NCI-H2029 treated with DMSO at 0.1 percent for 48 hours (cell line): ENCODE measurements around the gene C14orf93.
"Not testable (repeated sequence)": the region's sequence is repeated elsewhere in the genome, so short reads cannot be mapped to it uniquely, and the experiment has no call there.

Experiments used
- DNase-seq: peaks from one replicate; lab custom pipeline; 2025; lab: John Stamatoyannopoulos, UW

C14orf93 gene

DNA sequence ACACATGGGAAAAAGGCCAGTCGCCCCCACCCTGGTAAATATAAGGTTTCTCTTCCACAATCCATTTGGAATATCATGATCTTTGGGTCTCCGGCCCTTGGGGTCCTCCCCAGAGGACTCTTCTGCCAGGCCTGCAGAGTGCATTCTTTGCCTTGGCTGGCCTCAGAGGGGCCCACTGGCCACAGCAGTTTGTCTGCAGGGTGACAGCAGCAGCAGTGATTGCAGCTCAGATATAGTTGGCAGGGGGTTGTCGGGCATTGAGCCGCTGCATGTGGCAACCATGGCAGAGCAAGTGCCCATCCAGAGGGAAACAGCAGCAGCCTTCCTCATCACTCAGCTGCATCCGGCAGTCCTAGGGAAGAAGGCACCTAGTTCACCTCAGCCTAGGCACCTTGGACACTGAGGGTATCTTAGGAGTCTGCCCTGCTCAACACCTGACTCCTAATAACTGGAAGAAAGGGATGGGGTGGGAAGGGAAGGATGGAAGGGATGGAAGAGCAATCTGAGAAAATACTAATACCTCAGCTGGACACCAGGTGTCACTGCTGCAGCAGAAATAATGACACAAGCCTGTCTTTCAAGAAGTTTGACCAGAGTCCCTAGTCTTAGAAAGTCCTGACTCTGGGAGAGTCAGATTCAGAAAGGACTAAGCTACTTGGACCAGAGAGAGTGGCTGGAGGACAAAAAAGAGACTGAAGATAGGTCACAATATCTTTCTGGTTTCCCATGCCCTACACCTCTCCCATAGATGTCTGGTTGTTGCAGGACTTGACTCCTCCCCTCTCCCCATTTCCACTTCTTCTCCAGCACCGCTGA lies 36.5 kb downstream of the C14orf93 start:
- peak; percentile 90 for DNase-seq

DNA sequence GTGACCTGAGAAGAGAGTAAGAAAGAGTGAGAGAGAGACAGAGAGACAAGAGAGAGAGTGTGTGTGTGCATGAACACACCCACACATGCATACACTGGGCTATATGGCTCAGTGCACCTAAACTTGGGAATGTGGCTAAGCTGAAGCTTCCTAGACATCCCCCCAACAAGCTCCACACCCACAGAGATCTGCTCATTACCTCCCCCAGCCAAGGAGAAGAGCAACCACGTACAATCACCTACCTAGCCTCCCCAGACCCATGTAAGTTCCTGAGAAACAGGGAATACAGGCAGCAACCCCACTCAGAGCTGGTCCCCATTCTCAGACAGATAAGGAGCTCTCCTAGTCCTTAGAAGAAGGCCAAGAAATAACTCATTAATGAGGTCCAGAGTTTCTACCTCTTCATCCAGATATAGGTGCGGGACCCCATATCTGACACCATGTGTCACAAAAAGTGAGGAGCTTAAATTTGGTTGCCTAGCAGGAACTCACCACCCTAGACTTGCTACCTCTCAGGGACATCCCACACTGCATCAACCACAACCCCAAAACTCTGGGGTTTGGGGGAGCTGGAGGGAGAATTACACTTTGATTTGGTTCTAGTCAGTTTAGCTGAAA lies 37.5 kb downstream of the C14orf93 start:
- no peak for DNase-seq

DNA sequence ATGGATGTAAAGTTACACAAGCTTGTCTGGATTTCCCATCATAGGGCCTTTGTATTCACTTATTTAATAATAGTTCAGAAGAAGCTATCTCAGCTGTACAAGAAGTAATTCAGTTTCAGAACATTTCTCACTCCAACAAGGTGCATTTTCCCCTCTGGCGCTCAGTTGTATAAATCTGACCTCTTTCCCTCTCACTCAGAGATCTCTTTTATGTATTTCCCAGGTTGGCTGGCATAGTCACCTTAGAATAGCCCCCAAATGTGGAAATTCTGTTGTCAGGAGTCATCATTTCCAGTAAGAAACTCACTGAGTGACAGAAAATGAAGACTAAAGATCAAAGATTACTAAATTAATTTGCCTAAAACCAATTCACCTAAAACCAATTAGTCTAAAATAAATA lies 38.8 kb downstream of the C14orf93 start:
- no peak for DNase-seq

DNA sequence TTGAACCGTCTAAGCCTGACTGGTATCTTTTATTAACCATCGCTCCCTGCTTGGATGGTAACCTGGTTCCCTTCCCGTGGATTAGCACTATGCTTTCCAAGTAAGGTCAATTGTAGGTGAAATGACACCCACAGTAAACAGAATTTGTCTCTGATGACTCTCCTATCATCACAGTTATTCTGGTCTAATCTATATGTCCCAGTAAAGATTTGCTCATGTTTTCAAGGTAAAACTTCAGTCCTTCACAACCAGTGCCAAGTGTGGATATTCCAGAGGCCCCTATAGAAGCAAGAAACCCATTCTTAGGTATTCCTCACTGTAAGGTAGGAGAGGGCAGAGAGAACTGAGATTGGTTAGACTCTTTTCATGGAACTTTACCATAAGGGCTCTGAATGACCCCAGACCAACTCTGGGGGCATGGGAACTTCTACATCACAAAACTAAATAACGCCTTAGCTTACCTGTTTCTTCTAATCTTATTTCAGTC lies 43.1 kb downstream of the C14orf93 start:
- DNase-seq, result no peak

DNA sequence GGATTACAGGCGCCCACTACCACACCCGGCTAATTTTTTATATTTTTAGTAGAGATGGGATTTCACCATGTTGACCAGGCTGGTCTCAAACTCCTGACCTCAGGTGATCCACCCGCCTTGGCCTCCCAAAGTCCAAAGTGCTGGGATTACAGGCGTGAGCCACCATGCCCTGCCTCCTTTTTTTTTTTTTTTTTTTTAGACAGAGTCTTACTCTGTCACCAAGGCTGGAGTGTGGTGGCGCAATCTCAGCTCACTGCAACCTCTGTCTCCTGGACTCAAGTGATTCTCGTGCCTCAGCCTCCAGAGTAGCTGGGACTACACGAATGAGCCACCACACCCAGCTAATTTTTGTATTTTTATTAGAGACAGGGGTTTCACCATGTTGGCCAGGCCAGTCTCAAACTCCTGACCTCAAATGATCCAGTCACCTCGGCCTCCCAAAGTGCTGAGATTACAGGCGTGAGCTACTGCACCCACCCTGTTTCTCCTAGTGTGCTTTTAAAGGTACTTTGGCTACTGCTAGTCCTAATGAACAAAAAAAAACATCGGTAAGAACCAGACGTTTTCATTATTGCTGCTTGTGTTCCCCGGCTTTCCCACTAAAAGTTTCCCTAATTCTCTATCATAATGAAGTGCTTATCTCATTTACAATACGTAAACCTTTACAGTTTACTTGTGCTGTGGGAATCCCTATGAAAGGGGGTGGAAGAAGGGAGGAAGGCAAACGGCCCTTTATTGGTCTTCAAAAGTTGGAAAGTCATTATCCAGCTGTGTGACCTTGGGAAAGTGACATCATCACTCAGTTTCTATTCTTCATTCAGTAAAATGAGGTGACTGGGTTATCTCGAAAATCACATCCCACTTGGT lies 43.8 kb downstream of the C14orf93 start:
- not testable (repeated sequence) for DNase-seq

DNA sequence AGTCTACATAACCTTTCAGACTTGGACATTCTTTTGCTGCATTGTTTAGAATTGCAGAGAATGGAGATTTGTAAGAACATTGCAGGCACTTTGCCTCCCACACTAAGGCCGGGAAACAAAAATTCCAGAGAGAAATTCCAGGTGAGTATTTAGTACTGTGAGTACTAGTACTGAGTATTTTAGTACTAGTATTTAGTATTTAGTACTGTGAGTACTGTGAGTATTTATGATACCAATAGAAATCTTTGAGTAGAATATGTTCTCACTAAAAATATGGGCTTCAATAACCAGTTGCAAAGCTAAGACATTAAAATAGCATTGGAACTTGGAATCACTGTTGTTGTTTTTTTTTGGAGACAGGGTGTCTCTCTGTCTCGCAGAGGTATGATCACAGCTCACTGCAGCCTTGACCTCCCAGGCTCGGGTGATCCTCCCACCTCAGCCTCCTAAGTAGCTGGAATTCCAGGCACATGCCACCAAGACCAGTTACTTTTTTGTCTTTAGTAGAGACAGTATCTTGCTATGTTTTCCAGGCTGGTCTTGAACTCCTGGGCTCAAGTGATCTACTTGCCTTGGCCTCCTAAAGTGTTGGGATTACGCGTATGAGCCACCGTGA lies 47.8 kb downstream of the C14orf93 start:
- DNase-seq, result no peak

DNA sequence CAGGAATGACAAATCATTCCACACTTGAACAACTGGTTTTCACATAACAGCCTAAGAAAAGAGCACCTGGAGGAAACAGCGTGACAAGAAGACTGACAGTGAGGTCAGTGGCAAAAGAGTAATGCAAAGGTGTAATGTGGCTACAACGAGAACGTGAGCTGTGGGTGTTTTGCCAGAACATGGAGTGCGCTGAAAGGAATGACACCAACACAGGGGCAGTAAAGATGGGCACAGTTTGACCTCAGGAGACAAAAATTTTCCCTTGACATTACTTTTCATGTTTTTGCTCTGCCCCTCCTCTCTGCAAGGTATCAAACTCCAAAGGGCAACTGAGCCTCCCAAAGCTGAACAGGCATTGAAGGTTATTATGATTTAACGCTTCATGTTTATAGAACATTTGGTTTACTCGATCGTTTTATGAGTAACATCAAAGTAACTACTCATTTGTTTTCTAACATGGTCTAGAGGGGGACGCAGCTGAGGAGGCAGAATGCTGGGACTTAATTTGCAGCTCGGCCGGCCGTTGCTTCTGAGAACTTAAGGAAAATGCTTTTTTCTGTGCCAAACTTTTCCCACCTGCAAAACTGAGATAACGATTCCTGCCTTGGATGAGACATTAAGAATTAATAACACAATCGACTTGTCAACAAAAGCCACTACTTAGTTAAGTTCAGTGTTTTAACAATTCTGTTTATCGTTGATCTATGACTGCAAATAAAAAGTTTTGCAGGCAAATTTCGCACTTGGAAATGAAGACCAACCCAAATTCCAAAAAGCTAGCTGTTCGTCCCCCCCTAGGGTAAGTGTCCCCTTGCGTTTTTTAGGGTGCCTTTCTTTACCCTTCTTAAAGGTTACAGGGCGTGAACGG lies 54.0 kb downstream of the C14orf93 start:
- DNase-seq, result no peak

DNA sequence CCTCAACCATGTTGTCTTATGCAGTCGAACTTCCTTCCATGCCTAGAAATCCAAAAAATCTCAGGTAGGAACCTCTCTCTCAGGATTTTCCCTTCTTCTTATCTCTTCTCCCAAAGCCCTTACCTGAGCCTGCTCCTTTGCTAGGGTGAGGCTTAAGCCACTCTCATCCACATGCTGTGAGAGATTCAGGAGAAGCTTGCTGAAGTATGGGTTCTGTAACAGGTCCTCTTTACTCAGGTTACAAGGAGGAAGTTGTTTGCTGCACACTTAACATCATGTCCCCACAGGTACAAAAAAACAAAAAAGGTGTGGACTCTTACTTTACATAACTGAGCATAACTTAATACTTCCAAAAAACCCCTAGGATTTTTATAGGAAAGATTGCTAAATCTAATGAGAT lies 57.5 kb downstream of the C14orf93 start:
- peak; percentile 67 for DNase-seq

DNA sequence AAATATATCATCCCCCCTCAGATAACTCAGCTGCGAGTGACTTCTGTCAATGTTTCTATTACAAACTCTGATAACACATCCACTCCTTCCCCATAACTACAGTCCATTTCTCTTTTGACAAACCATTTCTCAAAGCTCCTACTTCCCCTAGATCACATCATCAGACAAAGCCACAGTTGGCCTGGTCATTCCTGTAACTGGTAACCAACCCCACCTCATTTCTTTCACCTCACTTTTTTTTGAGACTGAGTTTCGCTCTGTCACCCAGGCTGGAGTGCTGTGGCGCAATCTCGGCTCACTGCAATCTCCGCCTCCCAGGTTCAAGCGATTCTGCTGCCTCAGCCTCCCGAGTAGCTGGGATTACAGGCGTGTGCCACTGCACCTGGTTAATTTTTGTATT lies 58.1 kb downstream of the C14orf93 start:
- DNase-seq, result not testable (repeated sequence)

DNA sequence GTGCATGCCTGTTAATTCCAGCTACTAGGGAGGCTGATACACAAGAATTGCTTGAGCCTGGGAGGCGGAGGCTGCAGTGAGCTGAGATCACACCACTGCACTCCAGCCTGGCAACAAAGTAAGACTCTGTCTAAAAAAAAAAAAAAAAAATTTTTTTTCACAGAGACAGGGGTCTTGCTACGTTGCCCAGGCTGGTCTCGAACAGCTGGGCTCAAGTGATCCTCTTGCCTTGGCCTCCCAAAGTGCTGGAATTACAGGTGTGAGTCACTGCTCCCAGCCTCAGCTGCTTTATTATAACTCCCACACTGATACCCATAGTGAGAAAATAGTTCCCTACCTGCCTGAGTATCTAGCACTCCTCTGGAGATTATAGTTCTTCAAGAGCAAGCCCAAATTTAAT lies 64.3 kb downstream of the C14orf93 start:
- DNase-seq, result no peak

DNA sequence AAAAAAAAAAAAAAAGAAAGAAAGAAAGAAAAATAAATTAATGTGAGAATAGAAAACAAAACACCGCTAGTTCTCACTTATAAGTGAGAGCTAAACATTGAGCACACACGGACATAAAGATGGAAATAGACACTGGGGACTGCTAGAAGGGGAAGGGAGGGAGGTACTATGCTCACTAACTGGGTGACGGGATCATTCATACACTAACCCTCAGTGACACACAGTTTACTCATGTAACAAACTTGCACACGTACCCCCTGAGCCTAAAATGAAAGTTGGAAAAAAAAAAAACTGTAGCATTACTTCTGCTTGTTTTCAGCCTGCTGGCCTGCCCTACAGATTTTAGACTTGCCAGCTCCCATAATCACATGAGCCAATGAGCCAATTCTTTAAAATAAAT lies 70.3 kb downstream of the C14orf93 start:
- no peak for DNase-seq
